ENCODE measurements around the gene COMT.
A peak's percentile ranks its signal among the peaks of the same experiment; 100 is the strongest.

COMT gene

DNA sequence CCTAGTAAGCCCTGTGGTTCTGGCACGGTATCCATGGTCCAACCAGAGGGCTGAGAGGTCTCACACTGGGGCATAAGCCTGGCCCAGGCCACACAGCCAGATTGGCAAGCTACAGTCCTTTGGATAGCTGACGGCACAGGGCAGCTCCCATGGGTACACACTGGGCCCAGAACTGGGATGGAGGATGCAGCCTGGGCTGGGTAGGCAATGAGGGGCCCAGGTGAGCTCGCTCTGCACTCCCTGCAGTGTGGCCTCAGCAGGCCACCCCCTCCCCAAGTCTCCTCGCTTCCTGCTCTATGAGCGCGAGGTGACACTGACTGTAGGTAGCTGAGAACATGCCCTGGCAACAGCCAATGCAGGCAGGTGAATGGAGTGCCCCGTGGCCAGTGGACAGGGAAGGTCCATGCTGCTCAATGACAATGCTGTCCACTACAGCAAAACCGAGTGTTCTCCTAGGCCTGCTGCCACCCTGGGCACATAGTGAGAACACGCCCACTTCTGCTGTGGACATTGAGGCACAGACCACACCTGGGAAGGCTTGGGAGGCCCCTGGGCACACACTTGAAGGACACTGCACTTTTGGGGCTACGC lies 71.3 kb downstream of the COMT start:
- no peak for DNase-seq (ENCODE audit: low spot score)

DNA sequence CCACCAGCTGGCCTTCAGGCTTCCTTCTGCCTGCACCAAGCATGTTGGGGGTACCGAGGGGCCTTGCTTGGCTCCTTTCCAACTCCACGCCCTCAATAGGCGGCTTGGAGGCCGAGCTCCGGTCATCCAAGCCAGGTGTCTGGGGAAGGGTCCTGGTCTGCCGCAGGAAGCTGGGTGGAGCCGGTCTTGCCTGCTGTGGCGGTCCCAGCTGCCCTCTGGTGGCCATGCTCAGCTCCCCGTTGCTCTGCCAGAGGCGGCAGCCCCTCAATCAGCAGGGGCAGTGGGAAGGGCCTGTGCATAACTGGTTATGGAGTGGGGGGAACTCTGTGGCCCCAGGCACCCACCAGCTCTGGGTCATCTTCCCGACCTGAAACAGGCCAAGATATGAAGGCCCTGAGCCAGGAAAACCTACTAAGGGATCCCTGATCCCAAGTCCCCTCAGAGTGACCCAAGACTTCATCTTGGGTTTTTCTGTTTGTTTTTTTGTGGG lies 71.9 kb downstream of the COMT start:
- peak; percentile 77 for DNase-seq (ENCODE audit: low spot score)

DNA sequence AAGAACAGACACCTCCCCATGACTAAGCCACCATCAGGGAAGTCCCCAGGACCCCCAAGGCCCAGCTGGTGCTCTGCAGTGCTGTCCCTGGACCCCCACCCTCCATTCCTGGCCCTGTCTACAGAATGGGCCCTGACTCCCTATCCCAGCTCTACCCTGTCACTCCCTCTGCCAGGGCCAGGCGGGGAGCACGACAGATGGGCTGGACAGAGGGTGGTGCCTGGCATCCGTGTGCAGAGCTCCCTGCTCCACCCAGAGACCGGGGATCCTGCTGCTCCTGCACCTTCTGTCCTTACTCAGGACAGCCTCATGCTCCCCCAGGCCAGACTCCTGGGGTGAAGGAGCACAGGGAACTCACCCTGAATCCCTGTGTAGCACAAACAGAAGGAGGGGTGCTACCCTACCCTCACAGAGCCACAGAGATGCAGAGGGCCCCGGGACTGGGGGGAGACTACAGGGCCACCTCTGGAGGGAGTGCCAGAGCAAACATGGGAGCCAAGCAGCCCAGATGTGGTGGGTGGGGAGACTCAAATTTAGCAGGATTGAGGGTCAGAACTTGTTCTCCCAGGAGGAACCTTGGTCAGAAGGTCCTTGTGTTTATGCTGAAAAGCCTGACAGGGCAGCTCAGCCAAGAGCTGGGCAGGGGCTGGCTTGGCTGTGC lies 73.1 kb downstream of the COMT start:
- no peak for DNase-seq (ENCODE audit: low spot score)

DNA sequence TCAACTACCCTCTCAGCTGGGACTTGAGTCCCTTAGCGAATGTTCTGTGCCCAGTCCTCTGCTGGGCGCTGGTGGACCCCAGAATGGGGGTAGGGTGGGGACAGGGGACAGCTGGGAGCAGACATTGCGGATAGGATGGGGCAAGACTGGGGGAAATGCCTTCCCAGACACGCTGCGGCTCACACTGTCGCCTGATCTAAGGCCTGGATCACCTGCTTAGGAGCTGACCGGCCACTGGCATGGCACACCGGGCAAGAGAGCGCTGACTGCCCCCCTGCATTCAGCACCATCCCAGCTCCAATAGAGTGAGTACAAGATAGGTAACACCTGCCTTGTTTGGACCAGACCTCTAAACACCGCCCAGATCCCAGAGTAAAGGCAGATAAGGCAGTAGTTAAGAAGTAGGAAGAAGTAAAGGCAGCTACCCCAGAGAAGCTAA lies 73.6 kb downstream of the COMT start:
- DNase-seq (ENCODE audit: low spot score) = no peak

DNA sequence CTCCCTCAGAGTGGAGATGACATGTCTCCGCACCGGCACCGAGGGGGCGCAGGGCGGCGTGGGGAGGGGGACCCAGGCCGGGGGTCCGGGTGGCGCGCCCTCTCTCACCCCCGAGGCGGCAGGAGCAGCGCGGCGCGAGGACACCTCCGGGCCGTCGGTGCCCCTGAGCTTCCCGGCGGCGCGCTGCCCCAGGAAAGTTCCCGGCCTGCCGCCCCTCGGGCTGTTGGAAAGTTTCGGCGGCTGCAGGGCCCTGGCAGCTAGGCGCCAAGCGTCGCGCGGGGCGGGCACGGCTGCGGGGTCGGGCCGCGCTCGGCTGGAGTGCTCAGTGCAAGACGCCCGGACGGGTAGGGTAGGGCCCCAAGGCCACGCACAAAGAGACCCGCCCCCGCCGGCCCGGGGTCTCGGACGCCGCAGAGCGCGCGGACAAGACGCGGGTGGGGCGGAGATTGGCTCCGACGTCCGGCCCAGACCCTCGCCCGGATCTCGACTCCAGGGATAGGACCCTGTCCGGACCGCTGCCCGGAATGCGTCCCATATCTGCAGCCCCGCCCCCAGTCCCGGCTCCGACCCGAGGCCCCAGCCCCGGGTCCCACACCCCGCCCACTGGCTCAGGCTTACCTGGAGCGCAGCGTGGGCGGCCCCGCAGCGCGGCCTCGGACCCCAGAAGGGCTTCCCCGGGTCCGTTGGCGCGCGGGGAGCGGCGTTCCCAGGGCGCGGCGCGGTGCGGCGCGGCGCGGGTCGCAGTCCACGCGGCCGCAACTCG lies 74.6 kb downstream of the COMT start:
- peak; percentile 78 for DNase-seq (ENCODE audit: low spot score)

DNA sequence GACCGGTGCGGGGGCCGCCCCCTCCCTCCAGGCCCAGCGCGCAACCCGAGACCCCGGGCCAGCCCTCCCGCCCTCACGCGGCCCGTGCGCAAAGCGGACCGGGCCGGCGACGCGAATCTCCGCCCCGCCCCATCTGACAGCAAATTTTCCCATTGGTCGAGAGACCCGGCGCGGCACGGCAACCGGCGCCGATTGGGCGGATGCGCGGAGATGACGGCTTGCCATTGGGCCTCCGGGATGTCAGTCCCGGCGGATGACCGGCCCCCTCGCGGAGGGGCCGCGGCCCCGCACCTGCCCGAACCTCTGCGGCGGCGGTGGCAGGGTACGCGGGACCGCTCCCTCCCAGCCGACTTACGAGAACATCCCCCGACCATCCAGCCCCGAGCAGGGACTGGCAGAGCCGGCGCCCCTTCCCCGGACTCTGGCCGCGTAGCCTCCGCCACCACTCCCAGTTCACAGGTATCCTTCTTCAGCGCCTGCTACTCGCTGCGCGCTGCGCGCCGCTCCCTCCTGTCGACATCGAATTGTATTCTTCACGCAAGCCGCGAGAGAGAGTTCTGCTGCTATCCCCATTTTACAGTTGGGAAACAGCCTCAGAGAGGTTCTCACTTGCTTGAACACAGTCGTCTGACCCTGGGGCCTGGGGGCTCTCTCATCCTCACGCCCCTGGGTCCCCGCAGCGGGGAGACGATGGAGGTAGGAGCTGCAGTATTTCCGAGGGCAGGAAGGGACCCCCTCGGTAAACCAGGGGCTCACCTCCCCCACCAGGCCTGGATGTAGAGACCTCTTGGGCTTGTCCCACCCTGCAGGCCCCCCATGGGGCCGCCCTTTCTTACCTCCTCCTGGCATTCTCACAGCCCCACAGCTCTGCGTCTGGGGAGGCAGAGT lies 75.4 kb downstream of the COMT start, which contains the start of gene ARVCF:
TSS of gene ARVCF (minus strand) at position 90 of the 888 bp plus-strand sequence. CDS start 26,029 bp downstream, outside the sequence.
- DNase-seq (ENCODE audit: low spot score) = peak; percentile 99

DNA sequence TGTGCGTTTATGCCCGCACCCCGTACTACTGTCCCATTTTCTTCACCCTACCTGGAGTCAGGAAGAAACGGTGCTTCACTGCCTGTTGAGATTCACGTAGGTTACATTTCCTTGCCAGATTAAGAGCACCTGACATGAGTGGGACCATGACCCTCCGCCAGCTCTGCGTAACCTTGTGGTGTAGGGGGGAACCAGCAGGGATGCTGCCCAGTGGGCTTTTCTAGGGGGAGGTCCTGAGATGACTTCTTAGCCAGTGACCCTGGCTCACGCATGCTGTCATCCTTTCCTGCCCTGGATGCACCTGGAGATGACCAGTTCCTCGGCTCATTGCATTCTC lies 76.0 kb downstream of the COMT start:
- no peak for DNase-seq (ENCODE audit: low spot score)

DNA sequence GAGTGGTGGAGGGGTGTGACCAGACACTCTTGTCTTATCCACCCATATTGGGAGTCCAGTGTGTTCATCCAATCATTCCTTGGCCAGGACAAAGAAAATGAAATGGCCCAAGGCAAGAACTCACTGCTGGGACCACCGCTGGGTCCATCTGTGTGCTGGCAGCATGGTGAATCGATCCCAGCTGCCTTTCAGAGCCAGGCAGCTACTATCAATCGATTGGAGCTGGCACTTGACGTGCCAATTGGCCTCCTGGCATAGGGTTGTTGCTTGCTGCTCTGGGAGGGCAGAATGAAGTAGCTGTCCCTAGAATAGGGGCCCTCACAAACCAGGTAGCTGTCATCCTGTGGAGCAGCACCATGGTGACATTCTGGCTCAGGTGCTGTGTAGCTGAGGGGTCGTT lies 76.4 kb downstream of the COMT start:
- no peak for DNase-seq (ENCODE audit: low spot score)

Measured in D341Med (cell line).